Kidney capillary endothelial cell (primary cell): ENCODE results near the gene SOCS4.
"Not testable (repeated sequence)": the region's sequence is repeated elsewhere in the genome, so short reads cannot be mapped to it uniquely, and the experiment has no call there.

Experiments
- DNase-seq: peaks from one replicate; pipeline ENCODE4 v3.0.0-alpha.2; 2018; ENCODE audit warnings: low spot score

Gene SOCS4

GRCh38 chr14:55051423-55052268 is 24.6 kb downstream of the SOCS4 start, which contains the start of gene MAPK1IP1L:
TSS of gene MAPK1IP1L (plus strand) at chr14:55051647. CDS start at chr14:55061684, 10,037 bp downstream.
- peak; percentile 94 for DNase-seq

- DNase-seq = peak; percentile 51
These were observed 25.4 kb downstream of the SOCS4 start for GRCh38 chr14:55052269-55052930.

- DNase-seq = no peak
These were observed 26.0 kb downstream of the SOCS4 start for GRCh38 chr14:55053018-55053417.

GRCh38 chr14:55053500-55053899 is 26.5 kb downstream of the SOCS4 start:
- DNase-seq = no peak

GRCh38 chr14:55054098-55054497 is 27.1 kb downstream of the SOCS4 start:
- no peak for DNase-seq

GRCh38 chr14:55057919-55058318 is 30.9 kb downstream of the SOCS4 start:
- no peak for DNase-seq

GRCh38 chr14:55059333-55059732 is 32.3 kb downstream of the SOCS4 start:
- no peak for DNase-seq

- no peak for DNase-seq
These were observed 35.7 kb downstream of the SOCS4 start for GRCh38 chr14:55062517-55063351.

GRCh38 chr14:55064896-55065295 is 37.9 kb downstream of the SOCS4 start:
- DNase-seq = not testable (repeated sequence)

- no peak for DNase-seq
These were observed 38.4 kb downstream of the SOCS4 start for GRCh38 chr14:55065411-55065810.

- DNase-seq = no peak
These were observed 39.2 kb downstream of the SOCS4 start for GRCh38 chr14:55066223-55066622.

- DNase-seq = no peak
These were observed 44.0 kb downstream of the SOCS4 start for GRCh38 chr14:55070981-55071411.

- DNase-seq = peak; percentile 52
These were observed 45.0 kb downstream of the SOCS4 start for GRCh38 chr14:55071870-55072640.

GRCh38 chr14:55073856-55074255 is 46.8 kb downstream of the SOCS4 start:
- no peak for DNase-seq

- no peak for DNase-seq
These were observed 47.6 kb downstream of the SOCS4 start for GRCh38 chr14:55074662-55075061.

GRCh38 chr14:55075628-55076175 is 48.7 kb downstream of the SOCS4 start:
- no peak for DNase-seq

- no peak for DNase-seq
These were observed 50.4 kb downstream of the SOCS4 start for GRCh38 chr14:55077170-55078151.

GRCh38 chr14:55079961-55080360 is 52.9 kb downstream of the SOCS4 start:
- DNase-seq = not testable (repeated sequence)

GRCh38 chr14:55084401-55085059 is 57.5 kb downstream of the SOCS4 start:
- no peak for DNase-seq
